ENCODE data around the gene PIWIL4.

Gene PIWIL4

GRCh38 chr11:94630221-94630620, 63.1 kb downstream of the PIWIL4 start:
- Histone ChIP-seq H3K9me3 (peaks cover 0 to 6% (median 0%) of the 10 kb centered on the region in 3 donors), H3K27me3 (no peaks in the 10 kb centered on the region), H3K27ac (no peak overlapping the region), H3K4me1 (no peaks in the 10 kb centered on the region), H3K4me3 (no peak overlapping the region), H3K36me3 (no peaks in the 10 kb centered on the region)
- no peak for DNase-seq
- no peak for TF ChIP-seq CTCF (IDR thresholded peaks at IDR 0.05)
- intact Hi-C loops (cut with DNase I; ENCODE audit: low total_unique reads) = no loop called here

GRCh38 chr11:94632356-94632755, 65.2 kb downstream of the PIWIL4 start:
- Histone ChIP-seq H3K9me3 (peaks cover 0 to under 1% (median 0%) of the 10 kb centered on the region in 3 donors), H3K4me1 (no peaks in the 10 kb centered on the region), H3K27me3 (no peaks in the 10 kb centered on the region), H3K36me3 (no peaks in the 10 kb centered on the region), H3K27ac (no peak overlapping the region), H3K4me3 (no peak overlapping the region)
- no peak for DNase-seq
- no peak for TF ChIP-seq CTCF (IDR thresholded peaks at IDR 0.05)
- intact Hi-C loops (cut with DNase I; ENCODE audit: low total_unique reads) = no loop called here

GRCh38 chr11:94635072-94635471, 67.9 kb downstream of the PIWIL4 start:
- no peak for DNase-seq
- no peaks in the 10 kb centered on the region for H3K36me3 ChIP-seq
- H3K27me3 ChIP-seq = no peaks in the 10 kb centered on the region
- H3K4me3 ChIP-seq = no peak overlapping the region
- H3K4me1 ChIP-seq = peaks cover 0 to 13% (median 9%) of the 10 kb centered on the region in 4 donors
- H3K27ac ChIP-seq = no peak overlapping the region
- no peaks in the 10 kb centered on the region for H3K9me3 ChIP-seq
- intact Hi-C loops (cut with DNase I; ENCODE audit: low total_unique reads) = no loop called here
- no peak for TF ChIP-seq CTCF (IDR thresholded peaks at IDR 0.05)

- intact Hi-C loops (cut with DNase I; ENCODE audit: low total_unique reads) = no loop called here
Measured at GRCh38 chr11:94636388-94636949, 69.3 kb downstream of the PIWIL4 start.

GRCh38 chr11:94638301-94638901, 71.2 kb downstream of the PIWIL4 start:
- no peak for TF ChIP-seq CTCF (IDR thresholded peaks at IDR 0.05)
- no peak for DNase-seq
- no peaks in the 10 kb centered on the region for H3K27me3 ChIP-seq
- peaks cover 0 to 13% (median 9%) of the 10 kb centered on the region in 4 donors for H3K4me1 ChIP-seq
- H3K9me3 ChIP-seq = no peaks in the 10 kb centered on the region
- no peaks in the 10 kb centered on the region for H3K36me3 ChIP-seq
- peak overlapping the region; percentile 31 to 51 for H3K27ac ChIP-seq
- peak overlapping the region in 1 of 2 donors; percentile 2 for H3K4me3 ChIP-seq
- intact Hi-C loops (cut with DNase I; ENCODE audit: low total_unique reads) = no loop called here

More at GRCh38 chr11:94636388-94636949, 69.3 kb downstream of the PIWIL4 start:
- TF ChIP-seq CTCF (IDR thresholded peaks at IDR 0.05) = no peak
- Histone ChIP-seq H3K36me3 (no peaks in the 10 kb centered on the region), H3K4me3 (no peak overlapping the region), H3K4me1 (peaks cover 0 to 13% (median 9%) of the 10 kb centered on the region in 4 donors), H3K27ac (no peak overlapping the region), H3K27me3 (no peaks in the 10 kb centered on the region), H3K9me3 (no peaks in the 10 kb centered on the region)
- DNase-seq = no peak

All from tibial artery (tissue), 4 donors.